ENCODE measurements around the gene WDR31.

DNA sequence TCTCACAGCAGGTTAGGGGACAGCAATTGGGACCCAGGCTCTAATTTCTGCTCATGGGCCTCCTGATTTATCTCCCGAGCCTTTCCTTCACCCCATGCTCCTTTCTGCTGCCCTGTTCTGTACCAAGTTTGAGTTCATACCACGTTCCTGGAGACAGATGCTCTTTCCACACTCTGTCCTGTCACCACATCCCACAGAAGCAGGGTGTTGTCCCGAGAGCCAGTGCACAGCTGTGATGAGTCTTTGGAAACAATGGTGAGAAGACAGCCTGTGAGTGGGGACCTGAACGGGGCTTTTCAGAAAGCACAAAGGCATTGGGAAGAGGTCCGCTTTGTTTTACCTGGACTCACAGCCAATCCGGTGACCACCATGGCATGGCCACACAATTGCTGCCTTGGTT is 17.4 kb downstream of the WDR31 start:
- TF ChIP-seq SP1 (IDR thresholded peaks at IDR 0.05) (no peak), ARNT (IDR thresholded peaks at IDR 0.05) (no peak)
